Endothelial cell of umbilical vein (primary cell): ENCODE data around the gene MICB. TPM values are rescaled to one million over a fixed set of nuclear protein-coding genes. Genes with fewer than 3 reads are reported as not detected.

Experiments used
- BruUV-seq: library from RNA; stranded (reverse); fragments of 400-500 nt; replicated peaks from 2 replicates; lab custom pipeline; 2021; lab: Mats Ljungman, UMichigan
- CTCF ChIA-PET: fragments of 300-600, 350-600 bp; sonication (Branson Sonifier 250); formaldehyde crosslinking; loops from one replicate; lab custom pipeline; 2021; ENCODE audit warnings: antibody characterized with exemption, inconsistent platforms; lab: Charles Lee
- POLR2A ChIA-PET: fragments of 300-600, 350-600 bp; sonication (Branson Sonifier 250); formaldehyde crosslinking; loops from one replicate; lab custom pipeline; 2021; ENCODE audit warnings: antibody characterized with exemption, inconsistent platforms; lab: Charles Lee
- DNase-seq: peaks from one replicate; pipeline ENCODE4 v3.0.0-alpha.2; 2011; ENCODE audit warnings: low read depth, low spot score
- FAIRE-seq: peaks from 2 replicates; lab custom pipeline; 2011; peaks lifted over from hg19 to GRCh38; lab: Jason Lieb, UNC
- H2AFZ ChIP-seq: 2 replicates; pipeline ENCODE4 v1.6.0; 2012; ENCODE audit warnings: low read depth, low read length, control low read depth, inconsistent platforms
- H3K27ac ChIP-seq: 2 replicates; pipeline ENCODE4 v1.5.1; 2011; ENCODE audit warnings: low read depth, mild to moderate bottlenecking, control low read depth, low read length, moderate library complexity; ENCODE audit not compliant: insufficient read depth
- H3K27me3 ChIP-seq, 2 experiments: 2 replicates each; pipeline versions ENCODE4 v1.6.0 to v1.6.1; 2011; ENCODE audit warnings: low read length in 2 of 2, mixed read lengths in 1 of 2; ENCODE audit not compliant: control insufficient read depth in 2 of 2, insufficient read depth in 2 of 2
- H3K36me3 ChIP-seq, 2 experiments: 2 replicates in 1 of 2; 3 replicates in 1 of 2; pipeline ENCODE4 v1.5.1; 2011; ENCODE audit warnings: low read length in 2 of 2, mild to moderate bottlenecking in 1 of 2, moderate library complexity in 1 of 2; ENCODE audit not compliant: control insufficient read depth in 2 of 2, insufficient read depth in 2 of 2; ENCODE audit errors: extremely low read depth in 1 of 2
- H3K4me1 ChIP-seq: 3 replicates; pipeline ENCODE4 v1.5.1; 2011; ENCODE audit warnings: mild to moderate bottlenecking, low read length; ENCODE audit not compliant: control insufficient read depth, insufficient read depth; ENCODE audit errors: extremely low read depth
- H3K4me2 ChIP-seq: 2 replicates; pipeline ENCODE4 v1.6.1; 2011; ENCODE audit warnings: low read length, control low read depth, mixed read lengths; ENCODE audit not compliant: insufficient read depth
- H3K4me3 ChIP-seq, 3 experiments: fragments of 200-600 bp in 1 of 3; sonication (generic), shearing (Covaris generic) in 1 of 3; replicated peaks in 1 of 3; 2 replicates each; pipeline ENCODE4 v1.5.1; 2011 to 2016; ENCODE audit warnings: control low read depth in 3 of 3, low read length in 3 of 3, mild to moderate bottlenecking in 2 of 3, inconsistent platforms in 1 of 3, low read depth in 1 of 3, moderate library complexity in 1 of 3; ENCODE audit not compliant: insufficient read depth in 1 of 3
- H3K79me2 ChIP-seq: 2 replicates; pipeline ENCODE4 v1.6.0; 2012; ENCODE audit warnings: low read length, inconsistent platforms; ENCODE audit not compliant: control insufficient read depth, insufficient read depth
- H3K9ac ChIP-seq: replicated peaks from 2 replicates; pipeline ENCODE3; 2011; ENCODE audit warnings: low read length, control low read depth; ENCODE audit not compliant: insufficient read depth; ENCODE audit errors: extremely low read depth
- H3K9me1 ChIP-seq: replicated peaks from 3 replicates; pipeline ENCODE4 v1.6.0; 2011; ENCODE audit warnings: mild to moderate bottlenecking, low read length; ENCODE audit not compliant: control insufficient read depth, insufficient read depth; ENCODE audit errors: extremely low read depth
- H3K9me3 ChIP-seq: replicated peaks from 2 replicates; pipeline ENCODE4 v1.5.1; 2012; ENCODE audit warnings: low read length, inconsistent platforms; ENCODE audit not compliant: control insufficient read depth, insufficient read depth
- H4K20me1 ChIP-seq: replicated peaks from 2 replicates; pipeline ENCODE3; 2011; ENCODE audit warnings: mild to moderate bottlenecking, low read length; ENCODE audit not compliant: control insufficient read depth, insufficient read depth; ENCODE audit errors: extremely low read depth
- CTCF ChIP-seq, 2 donors: IDR thresholded peaks; 1 replicate in 1 of 2; 2 replicates in 1 of 2; pipeline ENCODE4 v1.5.1; 2011; ENCODE audit warnings: low read length in 2 of 2, mild to moderate bottlenecking in 2 of 2, moderate library complexity in 2 of 2, control low read depth in 1 of 2, inconsistent platforms in 1 of 2, low read depth in 1 of 2; ENCODE audit not compliant: insufficient read depth in 1 of 2; ENCODE audit errors: extremely low read depth in 1 of 2
- EZH2 ChIP-seq: IDR thresholded peaks from 2 replicates; pipeline ENCODE4 v1.6.1; 2012; ENCODE audit warnings: borderline replicate concordance, low read depth, mild to moderate bottlenecking, moderate library complexity, low read length, inconsistent platforms; ENCODE audit not compliant: severe bottlenecking
- FOS ChIP-seq: IDR thresholded peaks from 2 replicates; pipeline ENCODE4 v1.6.1; 2011; ENCODE audit warnings: mild to moderate bottlenecking, low read length, moderate library complexity, borderline replicate concordance; ENCODE audit not compliant: insufficient read depth
- JUN ChIP-seq: IDR thresholded peaks from 2 replicates; pipeline ENCODE4 v1.6.1; 2011; ENCODE audit warnings: borderline replicate concordance, low read depth; ENCODE audit not compliant: insufficient read length, insufficient read depth
- MYC ChIP-seq: IDR thresholded peaks from one replicate; pipeline ENCODE4 v1.6.1; 2011; ENCODE audit warnings: mild to moderate bottlenecking, low read depth, low read length
- POLR2AphosphoS5 ChIP-seq: IDR thresholded peaks from 2 replicates; pipeline ENCODE4 v1.6.1; 2012; ENCODE audit warnings: low read depth, mild to moderate bottlenecking, control low read depth, low read length, moderate library complexity; ENCODE audit not compliant: insufficient read depth
- dilution Hi-C: fragments of 300-500 bp; cut with MboI; formaldehyde crosslinking; loops from one replicate; pipeline ENCODE4 v1.15.0; 2019; ENCODE audit warnings: low sequenced_read_pairs; ENCODE audit not compliant: extremely low pct_ligation_motif_present
- intact Hi-C: fragments of 100-400 bp; cut with micrococcal nuclease; formaldehyde crosslinking; loops from one replicate; pipeline ENCODE4 v1.10.0; 2022
- polyA plus RNA-seq, 4 experiments: library from polyadenylated mRNA; depleted of rRNA in 3 of 4; stranded (reverse) in 3 of 4; unstranded in 1 of 4; fragments of >200 nt; gene quantifications; 2 replicates each; pipeline versions ENCODE4 v1.2.1 to v1.2.3, GENCODE V29; 2011 to 2012; ENCODE audit warnings: missing spikeins in 1 of 4
- total RNA-seq: library from RNA; stranded (reverse); gene quantifications from 2 replicates; pipeline ENCODE4 v1.2.3, GENCODE V29; 2021
- TF ChIP-seq, protein P1 (sequence below): IDR thresholded peaks from 2 replicates; pipeline ENCODE4 v1.6.1; 2011; ENCODE audit not compliant: insufficient read depth, insufficient read length

Gene MICB
- total and polyA plus RNA-seq, 2 donors (not counting 3 experiments of a cell fraction or from before 2014, with no cell fraction given): 32.8 to 36.3 TPM

DNA sequence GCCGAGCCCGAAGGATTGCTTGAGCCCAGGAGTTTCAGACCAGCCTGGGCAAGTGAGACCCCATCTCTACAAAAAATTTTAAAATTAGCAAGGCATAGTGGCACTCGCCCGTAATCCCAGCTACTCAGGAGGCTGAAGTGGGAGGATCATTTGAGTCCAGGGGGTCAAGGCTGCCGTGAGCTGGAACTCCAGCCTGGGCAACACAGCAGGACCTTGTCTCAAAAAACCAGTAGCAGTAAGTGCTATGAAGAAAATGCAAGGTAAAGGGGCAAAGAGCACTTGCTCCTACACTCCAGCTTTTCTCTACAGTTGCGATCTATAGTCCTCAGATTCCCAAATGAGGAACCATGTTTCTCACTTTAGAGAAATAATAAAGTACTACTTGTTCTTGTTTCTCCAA, 45.7 kb downstream of the MICB start:
- peaks cover 8 to 16% of the 10 kb centered on the region in 2 experiments for H3K36me3 ChIP-seq
- H3K9ac ChIP-seq: no peak overlapping the region
- no peaks in the 10 kb centered on the region for H3K9me1 ChIP-seq
- H3K27me3 ChIP-seq: no peaks in the 10 kb centered on the region
- H3K9me3 ChIP-seq: no peaks in the 10 kb centered on the region
- intact Hi-C loops (loop anchor here (10.0 kb wide), 1 partner anchor 191 kb away; the partner anchor contains the start of gene CLIC1), dilution Hi-C loops (no loop called here)
- H3K27ac ChIP-seq: no peak overlapping the region
- peaks cover 7% of the 10 kb centered on the region for H4K20me1 ChIP-seq
- no peak overlapping the region for H3K4me3 ChIP-seq
- TF ChIP-seq MYC (no peak), FOS (no peak), JUN (no peak), POLR2AphosphoS5 (no peak)
- no peak for FAIRE-seq
- CTCF ChIA-PET: interaction anchor here (31.0 kb wide), 1 partner anchor 45 kb away, joined by 1517 read pairs; the partner anchor contains the start of genes LST1, LTB, NCR3 and TNF
- peaks cover 39% of the 10 kb centered on the region for H3K79me2 ChIP-seq
- BruUV-seq: no TSS peak
- H3K4me2 ChIP-seq: no peak overlapping the region
- POLR2A ChIA-PET: interaction anchor here (1.3 kb wide), 1 partner anchor 78 kb away, joined by 3 read pairs; no protein-coding TSS in a partner anchor
- no peak for DNase-seq
- no peak overlapping the region for H2AFZ ChIP-seq
- H3K4me1 ChIP-seq: peaks cover 38% of the 10 kb centered on the region

DNA sequence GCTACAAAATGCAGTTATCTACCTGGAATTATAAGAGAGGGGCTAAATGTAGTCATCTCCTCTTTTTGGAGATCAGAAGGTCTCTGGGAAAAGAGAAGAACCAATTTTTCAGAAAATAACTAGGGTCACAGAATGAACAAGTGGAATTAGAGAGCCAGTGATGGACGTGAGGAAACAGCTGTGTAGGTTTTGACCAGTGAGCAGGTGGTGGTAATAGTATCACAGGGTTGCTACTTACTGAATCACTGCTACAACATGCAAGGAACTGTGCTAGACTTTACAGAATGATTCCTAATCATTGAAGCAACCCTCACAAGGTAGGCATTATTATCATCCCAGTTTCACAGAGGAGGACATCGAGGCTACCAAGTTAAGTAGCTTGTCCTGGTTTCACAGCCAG, 46.7 kb downstream of the MICB start:
- H3K9me1 ChIP-seq: no peaks in the 10 kb centered on the region
- CTCF ChIA-PET: interaction anchor here (31.0 kb wide), 1 partner anchor 44 kb away, joined by 1517 read pairs; the partner anchor contains the start of genes LST1, LTB, NCR3 and TNF
- no peaks in the 10 kb centered on the region for H3K27me3 ChIP-seq
- no peak for DNase-seq
- TF ChIP-seq CTCF (IDR thresholded peaks at IDR 0.05; ENCODE audit: extremely low read depth in 1 of 2, insufficient read depth in 1 of 2, low read depth in 1 of 2, low read length in 2 of 2): no peak
- TF ChIP-seq EZH2: no peak
- TF ChIP-seq, protein P1, sequence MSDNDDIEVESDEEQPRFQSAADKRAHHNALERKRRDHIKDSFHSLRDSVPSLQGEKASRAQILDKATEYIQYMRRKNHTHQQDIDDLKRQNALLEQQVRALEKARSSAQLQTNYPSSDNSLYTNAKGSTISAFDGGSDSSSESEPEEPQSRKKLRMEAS: no peak
- TF ChIP-seq JUN: no peak
- no peak for TF ChIP-seq MYC
- H3K79me2 ChIP-seq: peaks cover 29% of the 10 kb centered on the region
- dilution Hi-C loops: no loop called here
- FAIRE-seq: no peak
- no peak overlapping the region for H3K27ac ChIP-seq
- peaks cover 28% of the 10 kb centered on the region for H3K4me1 ChIP-seq
- H2AFZ ChIP-seq: no peak overlapping the region
- no peak overlapping the region for H3K9ac ChIP-seq
- H3K4me3 ChIP-seq: no peak overlapping the region
- peaks cover 4 to 6% of the 10 kb centered on the region in 2 experiments for H3K36me3 ChIP-seq
- no peaks in the 10 kb centered on the region for H3K9me3 ChIP-seq
- intact Hi-C loops: loop anchor here (5.0 to 10.0 kb wide), 3 partner anchors 142 to 228 kb away; partner anchors contain the start of genes CLIC1 and MICA
- H4K20me1 ChIP-seq: peaks cover 3% of the 10 kb centered on the region
- H3K4me2 ChIP-seq: no peak overlapping the region
- no TSS peak for BruUV-seq
- POLR2A ChIA-PET: no interaction called here
